H1 (cell line): ENCODE measurements around the gene ABCA5. TPM values are rescaled to one million over a fixed set of nuclear protein-coding genes. Genes with fewer than 3 reads are reported as not detected.

Experiments used
- CEBPB ChIP-seq: IDR thresholded peaks from 2 replicates; pipeline ENCODE4 v1.6.1; 2012; ENCODE audit warnings: low read depth, low read length
- EGR1 ChIP-seq: IDR thresholded peaks from 2 replicates; pipeline ENCODE4 v1.6.1; 2011; ENCODE audit warnings: low read depth, low read length, borderline replicate concordance
- SP2 ChIP-seq: IDR thresholded peaks from 2 replicates; pipeline ENCODE4 v1.6.1; 2012; ENCODE audit warnings: mild to moderate bottlenecking, low read length, inconsistent platforms
- polyA plus RNA-seq, 7 experiments: library from polyadenylated mRNA; depleted of rRNA in 3 of 7; stranded (reverse) in 5 of 7; unstranded in 2 of 7; fragments of >200 nt in 5 of 7; fragments of 200-250 nt in 2 of 7; gene quantifications; 1 replicate in 5 of 7; 2 replicates in 1 of 7; 4 replicates in 1 of 7; pipeline versions ENCODE4 v1.2.1 to v1.2.3, GENCODE V29; 2011 to 2013; ENCODE audit warnings: missing spikeins in 2 of 7, mixed read lengths in 2 of 7
- total RNA-seq: library from RNA; stranded (reverse); fragmentation: NEBNext Ultra II Directional; extraction: Animal tissue kit (Norgen Biotek cat#: 25700); gene quantifications from 2 replicates; pipeline ENCODE4 v1.2.1, GENCODE V29; 2021

ABCA5 gene
- total and polyA plus RNA-seq, 2 of the 8 experiments (the other 6 are each of a cell fraction or from before 2014, with no cell fraction given) = 1.3 to 4.1 TPM

- no peak for TF ChIP-seq EGR1
- no peak for TF ChIP-seq CEBPB
- no peak for TF ChIP-seq SP2
- TF ChIP-seq, all 59 proteins: peak for 0
Observed at GRCh38 chr17:69231521-69231920, 95.4 kb downstream of the ABCA5 start (continued).
